HepG2 (cell line): ENCODE measurements around the gene ATP8B2. TPM values are rescaled to one million over a fixed set of nuclear protein-coding genes. Genes with fewer than 3 reads are reported as not detected.

Experiments used
- BCLAF1 ChIP-seq: fragments of 450-650 bp; IDR thresholded peaks from 2 replicates; pipeline ENCODE4 v1.6.1; 2017; ENCODE audit warnings: mild to moderate bottlenecking
- ELF3 ChIP-seq: IDR thresholded peaks from 2 replicates; pipeline ENCODE4 v1.6.1; 2016; ENCODE audit warnings: missing genetic modification reagents, missing compliant biosample characterization
- HHEX ChIP-seq: IDR thresholded peaks from 2 replicates; pipeline ENCODE4 v1.6.1; 2016; ENCODE audit warnings: control low read depth
- MAZ ChIP-seq, 2 experiments: sonication (generic) in 1 of 2; formaldehyde crosslinking in 1 of 2; IDR thresholded peaks; 2 replicates each; pipeline versions ENCODE4 v1.5.0 to v1.6.1; 2012 to 2020; ENCODE audit warnings: low read depth in 2 of 2, mild to moderate bottlenecking in 2 of 2, borderline replicate concordance in 1 of 2, improper control_type of control experiment in 1 of 2, low read length in 1 of 2, missing genetic modification reagents in 1 of 2, moderate library complexity in 1 of 2
- NFYC ChIP-seq: IDR thresholded peaks from 2 replicates; pipeline ENCODE4 v1.6.1; 2016; ENCODE audit warnings: missing genetic modification reagents, missing compliant biosample characterization
- RERE ChIP-seq: IDR thresholded peaks from 2 replicates; pipeline ENCODE4 v1.6.1; 2016; ENCODE audit warnings: low read depth, missing genetic modification reagents, missing compliant biosample characterization
- SALL1 ChIP-seq: sonication (generic); formaldehyde crosslinking; IDR thresholded peaks from 2 replicates; pipeline ENCODE4 v1.8.0; 2022; ENCODE audit warnings: mild to moderate bottlenecking, missing genetic modification reagents
- TRIM22 ChIP-seq: fragments of 450-650 bp; IDR thresholded peaks from 2 replicates; pipeline ENCODE4 v1.6.1; 2017
- ZBTB49 ChIP-seq: sonication (generic); formaldehyde crosslinking; IDR thresholded peaks from 2 replicates; pipeline ENCODE4 v1.4.0; 2020; ENCODE audit warnings: missing genetic modification reagents, borderline replicate concordance
- ZFAT ChIP-seq: sonication (generic); formaldehyde crosslinking; conservative IDR thresholded peaks from 2 replicates; pipeline ENCODE4 v1.8.1; 2023; ENCODE audit warnings: missing genetic modification reagents, inconsistent platforms
- ZNF121 ChIP-seq: sonication (generic); formaldehyde crosslinking; IDR thresholded peaks from 2 replicates; pipeline ENCODE4 v1.5.0; 2020; ENCODE audit warnings: mild to moderate bottlenecking, missing genetic modification reagents
- ZNF18 ChIP-seq: sonication (generic); formaldehyde crosslinking; IDR thresholded peaks from 2 replicates; pipeline ENCODE4 v1.8.0; 2022; ENCODE audit warnings: mild to moderate bottlenecking, missing genetic modification reagents; ENCODE audit not compliant: insufficient replicate concordance
- ZNF3 ChIP-seq: IDR thresholded peaks from 2 replicates; pipeline ENCODE4 v1.7.0; 2017; ENCODE audit warnings: inconsistent platforms
- ZNF792 ChIP-seq: IDR thresholded peaks from 2 replicates; pipeline ENCODE4 v1.6.1; 2016
- polyA plus RNA-seq, 8 experiments: library from polyadenylated mRNA; depleted of rRNA in 3 of 8; stranded (reverse) in 7 of 8; unstranded in 1 of 8; fragments of >200 nt; fragmentation: Illumina TruSeq in 4 of 8; extraction: Trizol in 4 of 8; gene quantifications; 2 replicates each; pipeline versions ENCODE4 v1.2.1 to v1.2.3, GENCODE V29; 2011 to 2016; ENCODE audit warnings: low read depth in 4 of 8, missing spikeins in 1 of 8, mixed read lengths in 1 of 8; ENCODE audit not compliant: insufficient read depth in 1 of 8
- total RNA-seq, 5 experiments: library from RNA; depleted of rRNA; stranded (reverse); fragments of >200 nt; fragmentation: Illumina TruSeq; extraction: Trizol; gene quantifications; 2 replicates each; pipeline ENCODE4 v1.2.3, GENCODE V29; 2016; ENCODE audit warnings: low read depth in 1 of 5

The ATP8B2 gene
- total and polyA plus RNA-seq, 2 of the 13 experiments (the other 11 are each of a cell fraction or from before 2014, with no cell fraction given) = 20.4 to 39.3 TPM

GRCh38 chr1:154334079-154335024 is 9.0 kb downstream of the ATP8B2 start (continued):
- TF ChIP-seq ZNF18 (CRISPR knock-in tag) (no peak), TRIM22 (no peak), ZNF792 (CRISPR knock-in tag) (no peak), SALL1 (CRISPR knock-in tag) (peak; percentile 40), ELF3 (CRISPR knock-in tag) (peak; percentile 38; the same call in 1 of the 2 replicates), ZNF121 (CRISPR knock-in tag) (no peak), ZFAT (CRISPR knock-in tag) (no peak), RERE (no peak), ZNF3 (peak; percentile 43), NFYC (CRISPR knock-in tag) (no peak), BCLAF1 (no peak), ZBTB49 (CRISPR knock-in tag) (no peak), HHEX (peak; percentile 38; the same call in 1 of the 2 replicates), MAZ (IDR thresholded peaks at IDR 0.05; ENCODE audit: borderline replicate concordance, low read depth, low read length) (0 out of 2 replicates have a peak, but pooled peaks have one; percentile 14), MAZ (CRISPR knock-in tag; IDR thresholded peaks at IDR 0.05; ENCODE audit: low read depth) (no peak)
